HCT116 (cell line): ENCODE results near the gene MSI2. TPM values are rescaled to one million over a fixed set of nuclear protein-coding genes. Genes with fewer than 3 reads are reported as not detected.

Source experiments
- ATAC-seq: fragments of 200-7000 bp; cut with Tn5 transposase; 2 replicates; pipeline ENCODE4 v1.9.1; 2020; ENCODE audit warnings: mild to moderate bottlenecking, moderate library complexity
- Bru-seq: library from RNA; stranded (reverse); fragments of 400-500 nt; gene quantifications from one replicate; lab custom pipeline; 2021; lab: Mats Ljungman, UMichigan
- BruChase-seq, 2 experiments: library from RNA; stranded (reverse); fragments of 400-500 nt; gene quantifications; one replicate each; lab custom pipeline; 2021; lab: Mats Ljungman, UMichigan
- BruUV-seq: library from RNA; stranded (reverse); fragments of 400-500 nt; replicated peaks from 2 replicates; lab custom pipeline; 2021; lab: Mats Ljungman, UMichigan
- CTCF ChIA-PET: fragments of 300-600 bp; sonication (Branson Sonifier 250); formaldehyde crosslinking; loops from one replicate; lab custom pipeline; 2021; ENCODE audit warnings: antibody characterized with exemption; lab: Charles Lee
- POLR2A ChIA-PET: fragments of 300-600, 350-600 bp; sonication (Branson Sonifier 250); formaldehyde crosslinking; loops from one replicate; lab custom pipeline; 2021; ENCODE audit warnings: antibody characterized with exemption; lab: Charles Lee
- RAD21 ChIA-PET, 2 experiments: fragments of 300-600 bp; sonication (Branson Sonifier 250); formaldehyde crosslinking; loops; one replicate each; lab custom pipeline; 2023; ENCODE audit warnings: low total read pairs in 2 of 2; ENCODE audit not compliant: uncharacterized antibody in 2 of 2, unreplicated experiment in 2 of 2, low non-redundant PET in 1 of 2; lab: Charles Lee
- DNase-seq: peaks from one replicate; pipeline ENCODE4 v3.0.0-alpha.2; 2010; ENCODE audit warnings: low read depth, low spot score
- H2AFZ ChIP-seq: fragments of 200-600 bp; shearing (Covaris generic), sonication (generic); 2 replicates; pipeline ENCODE4 v1.6.1; 2017; ENCODE audit warnings: low read depth, mixed run types, mixed read lengths, antibody characterized with exemption, low read length; ENCODE audit not compliant: poor library complexity, severe bottlenecking
- H3K27ac ChIP-seq: 2 replicates; pipeline ENCODE4 v1.5.1; 2012; ENCODE audit warnings: low read depth, low read length
- H3K27me3 ChIP-seq: fragments of 200-600 bp; sonication (generic); 2 replicates; pipeline ENCODE4 v1.6.1; 2016; ENCODE audit warnings: mixed run types, low read length, mixed read lengths; ENCODE audit not compliant: insufficient read depth
- H3K36me3 ChIP-seq, 2 experiments: fragments of 200-500 bp in 1 of 2; fragments of 200-600 bp in 1 of 2; sonication (Bioruptor generic) in 1 of 2; sonication (generic) in 1 of 2; 2 replicates each; pipeline versions ENCODE4 v1.5.1 to v1.6.1; 2014 to 2016; ENCODE audit warnings: low read length in 2 of 2, inconsistent platforms in 1 of 2, mixed read lengths in 1 of 2, mixed run types in 1 of 2; ENCODE audit not compliant: insufficient read depth in 2 of 2, control insufficient read depth in 1 of 2
- H3K4me1 ChIP-seq, 2 experiments: fragments of 200-600 bp in 1 of 2; sonication (generic) in 1 of 2; 2 replicates each; pipeline versions ENCODE4 v1.5.1 to v1.6.1; 2012 to 2017; ENCODE audit warnings: low read length in 2 of 2, inconsistent platforms in 1 of 2, mild to moderate bottlenecking in 1 of 2, mixed read lengths in 1 of 2, mixed run types in 1 of 2, moderate library complexity in 1 of 2; ENCODE audit not compliant: insufficient read depth in 2 of 2, control insufficient read depth in 1 of 2
- H3K4me2 ChIP-seq: fragments of 200-600 bp; sonication (generic); 2 replicates; pipeline ENCODE4 v1.6.1; 2017; ENCODE audit warnings: mixed run types, low read length, mixed read lengths
- H3K4me3 ChIP-seq, 2 experiments: fragments of 200-600 bp in 1 of 2; sonication (generic) in 1 of 2; replicated peaks in 1 of 2; 2 replicates each; pipeline ENCODE4 v1.5.1; 2011 to 2016; ENCODE audit warnings: low read length in 2 of 2, control low read depth in 1 of 2, low read depth in 1 of 2, mild to moderate bottlenecking in 1 of 2, mixed read lengths in 1 of 2, mixed run types in 1 of 2
- H3K79me2 ChIP-seq: fragments of 200-600 bp; sonication (generic); 2 replicates; pipeline ENCODE4 v1.6.1; 2017; ENCODE audit warnings: mild to moderate bottlenecking, mixed run types, low read length, moderate library complexity, mixed read lengths; ENCODE audit not compliant: insufficient read depth
- H3K9ac ChIP-seq: fragments of 200-600 bp; sonication (generic); 2 replicates; pipeline ENCODE4 v1.6.1; 2016; ENCODE audit warnings: low read length, mixed read lengths
- H3K9me2 ChIP-seq: fragments of 200-600 bp; sonication (generic), shearing (Covaris generic); 2 replicates; pipeline ENCODE4 v1.6.1; 2017; ENCODE audit warnings: mixed run types, mild to moderate bottlenecking, moderate library complexity; ENCODE audit not compliant: insufficient read depth
- H3K9me3 ChIP-seq, 2 experiments: fragments of 200-500 bp in 1 of 2; fragments of 200-600 bp in 1 of 2; sonication (Bioruptor generic) in 1 of 2; sonication (generic) in 1 of 2; 2 replicates each; pipeline ENCODE4 v1.6.1; 2014 to 2017; ENCODE audit warnings: low read length in 2 of 2, mixed read lengths in 2 of 2, inconsistent platforms in 1 of 2, low read depth in 1 of 2, mild to moderate bottlenecking in 1 of 2, mixed run types in 1 of 2, moderate library complexity in 1 of 2; ENCODE audit not compliant: control insufficient read depth in 1 of 2, insufficient read depth in 1 of 2
- H4K20me1 ChIP-seq: fragments of 200-600 bp; sonication (generic), shearing (Covaris generic); 2 replicates; pipeline ENCODE4 v1.6.1; 2017; ENCODE audit warnings: mixed run types, mild to moderate bottlenecking, moderate library complexity; ENCODE audit not compliant: insufficient read depth
- CBX3 ChIP-seq: IDR thresholded peaks from 2 replicates; pipeline ENCODE4 v1.6.1; 2012; ENCODE audit warnings: low read depth
- CEBPB ChIP-seq: IDR thresholded peaks from 2 replicates; pipeline ENCODE4 v1.6.1; 2012; ENCODE audit warnings: low read depth
- CTCF ChIP-seq, 3 experiments: fragments of 200-600 bp in 1 of 3; sonication (generic) in 1 of 3; IDR thresholded peaks in 2 of 3; conservative IDR thresholded peaks in 1 of 3; 2 replicates each; pipeline ENCODE4 v1.5.1; 2012 to 2017; ENCODE audit warnings: low read depth in 2 of 3, low read length in 2 of 3, antibody characterized with exemption in 1 of 3, borderline replicate concordance in 1 of 3, control low read depth in 1 of 3, mild to moderate bottlenecking in 1 of 3, mixed read lengths in 1 of 3, mixed run types in 1 of 3, moderate library complexity in 1 of 3; ENCODE audit not compliant: insufficient read depth in 1 of 3
- ELF1 ChIP-seq: IDR thresholded peaks from 2 replicates; pipeline ENCODE4 v1.6.1; 2012; ENCODE audit warnings: low read depth, borderline replicate concordance
- EZH2 ChIP-seq: fragments of 200-600 bp; sonication (generic); IDR thresholded peaks from 2 replicates; pipeline ENCODE4 v1.6.1; 2017; ENCODE audit warnings: antibody characterized with exemption, mixed run types
- EZH2phosphoT487 ChIP-seq: fragments of 200-600 bp; IDR thresholded peaks from 2 replicates; pipeline ENCODE4 v1.6.1; 2018; ENCODE audit warnings: antibody characterized with exemption, borderline replicate concordance
- MAX ChIP-seq: IDR thresholded peaks from 2 replicates; pipeline ENCODE4 v1.6.1; 2012
- POLR2A ChIP-seq: IDR thresholded peaks from 2 replicates; pipeline ENCODE4 v1.7.0; 2011; ENCODE audit warnings: borderline replicate concordance; ENCODE audit not compliant: insufficient read depth, insufficient read length; ENCODE audit errors: extremely low read depth
- POLR2AphosphoS5 ChIP-seq: IDR thresholded peaks from 2 replicates; pipeline ENCODE4 v1.6.1; 2011; ENCODE audit warnings: mild to moderate bottlenecking, low read depth, low read length, moderate library complexity
- SRF ChIP-seq: IDR thresholded peaks from 2 replicates; pipeline ENCODE4 v1.6.1; 2012; ENCODE audit warnings: low read depth
- TCF7L2 ChIP-seq: IDR thresholded peaks from 2 replicates; pipeline ENCODE4 v1.7.0; 2011; ENCODE audit warnings: borderline replicate concordance, inconsistent platforms; ENCODE audit not compliant: insufficient read depth, insufficient read length; ENCODE audit errors: extremely low read depth
- YY1 ChIP-seq: IDR thresholded peaks from 2 replicates; pipeline ENCODE4 v1.6.1; 2011; ENCODE audit warnings: low read length, low read depth, moderate library complexity, mild to moderate bottlenecking; ENCODE audit not compliant: insufficient replicate concordance; ENCODE audit errors: extremely low read depth
- ZFX ChIP-seq: fragments of 450-650 bp; IDR thresholded peaks from 2 replicates; pipeline ENCODE4 v1.6.1; 2017
- intact Hi-C: fragments of 100-400 bp; cut with micrococcal nuclease; formaldehyde crosslinking; loops from 2 replicates; pipeline ENCODE4 v1.10.0; 2022
- long read RNA-seq: library from polyadenylated mRNA; unstranded; transcript quantifications from one replicate; pipeline ENCODE4 v2.0.0, GENCODE V29; 2021; ENCODE audit not compliant: unreplicated experiment
- polyA plus RNA-seq: library from polyadenylated mRNA; unstranded; fragments of >200 nt; gene quantifications from 2 replicates; pipeline ENCODE4 v1.2.1, GENCODE V29; 2012; ENCODE audit warnings: missing spikeins
- total RNA-seq: library from RNA; stranded (reverse); gene quantifications from one replicate; pipeline ENCODE4 v1.2.1, GENCODE V29; 2021; ENCODE audit not compliant: unreplicated experiment

MSI2 gene
- total RNA-seq (137 TPM), Bru-seq, nascent RNA (percentile 87 among the genes with signal in this experiment), BruChase-seq, experiment 1, labeled RNA remaining after a 6-hour chase (percentile 84 among the genes with signal in this experiment), BruChase-seq, experiment 2, labeled RNA remaining after a 2-hour chase (percentile 84 among the genes with signal in this experiment)
- 36.6 and 46.1 TPM in 2 replicates for polyA plus RNA-seq
- long read RNA-seq, full-length matches to known transcripts = 1 of 42 reads
- long read RNA-seq, partial matches to known transcripts = 1 of 42 reads
- long read RNA-seq, other reads (novel, unspliced or antisense) = 40 of 42 reads

- H3K36me3 ChIP-seq = peaks cover 7 to 10% of the 10 kb centered on the region in 2 experiments; a peak in 2 of 4 replicates
- DNase-seq (peak; percentile 75), ATAC-seq (peak; percentile 82)
- no peaks in the 10 kb centered on the region for H3K9me2 ChIP-seq
- H3K9me3 ChIP-seq = peaks cover 0 to 3% of the 10 kb centered on the region in 2 experiments; a peak in 1 of 4 replicates
- BruUV-seq = no TSS peak
- peak within 1 kb of the TSS; percentile 73 for H3K9ac ChIP-seq
- intact Hi-C loops = loop anchor here (5.0 kb wide), 2 partner anchors 116 to 186 kb away; no protein-coding TSS in a partner anchor
- H3K4me3 ChIP-seq = peak within 1 kb of the TSS; percentile 65 to 72
- H3K27me3 ChIP-seq = no peaks in the 10 kb centered on the region
- H3K79me2 ChIP-seq = peaks cover 24% of the 10 kb centered on the region
- POLR2A ChIA-PET = interaction anchor here (1.0 kb wide), 1 partner anchor 17 kb away, joined by 3 read pairs; no protein-coding TSS in a partner anchor
- H2AFZ ChIP-seq = peak within 1 kb of the TSS; percentile 86
- TF ChIP-seq YY1 (peak; percentile 12), MAX (peak; percentile 79), SRF (no peak), POLR2AphosphoS5 (peak; percentile 67), POLR2A (peak; percentile 34), CBX3 (no peak), EZH2phosphoT487 (no peak), TCF7L2 (peak; percentile 19), EZH2 (no peak), CTCF (IDR thresholded peaks at IDR 0.05 in 2 of 3, conservative IDR thresholded peaks at IDR 0.05 in 1 of 3; ENCODE audit: borderline replicate concordance in 1 of 3, insufficient read depth in 1 of 3, low read depth in 2 of 3, low read length in 2 of 3) (no peak), CEBPB (no peak), ZFX (no peak), ELF1 (no peak)
- H3K4me1 ChIP-seq = peaks cover 13 to 27% of the 10 kb centered on the region in 2 experiments
- H4K20me1 ChIP-seq = no peaks in the 10 kb centered on the region
- H3K4me2 ChIP-seq = peak within 1 kb of the TSS; percentile 97
- peak within 1 kb of the TSS; percentile 60 for H3K27ac ChIP-seq
- CTCF ChIA-PET = interaction anchor here (0.7 to 2.6 kb wide), 2 partner anchors 13 to 527 kb away, joined by 3 to 11 read pairs; no protein-coding TSS in a partner anchor
- RAD21 ChIA-PET = interaction anchor here (0.7 to 2.1 kb wide), 4 partner anchors 12 to 185 kb away, joined by 3 to 7 read pairs (median 3); no protein-coding TSS in a partner anchor
Measured at GRCh38 chr17:57255776-57256681, at the start of gene MSI2. Gene MSI2, plus strand, starts transcription at chr17:57256523. Its CDS starts 220 bp downstream, at chr17:57256743.
